Ramos (cell line): ENCODE data around the gene WDR64.
"Not testable (repeated sequence)": the region's sequence is repeated elsewhere in the genome, so short reads cannot be mapped to it uniquely, and the experiment has no call there.

Experiments used
- in situ Hi-C: fragments of 300-500 bp; cut with MboI; formaldehyde crosslinking; loops from one replicate; pipeline ENCODE4 v1.14.3; 2022; ENCODE audit warnings: low sequenced_read_pairs; ENCODE audit not compliant: unreplicated experiment

The WDR64 gene

GRCh38 chr1:241724741-241725356 is 72.8 kb downstream of the WDR64 start:
- in situ Hi-C loops = no loop called here

DNA sequence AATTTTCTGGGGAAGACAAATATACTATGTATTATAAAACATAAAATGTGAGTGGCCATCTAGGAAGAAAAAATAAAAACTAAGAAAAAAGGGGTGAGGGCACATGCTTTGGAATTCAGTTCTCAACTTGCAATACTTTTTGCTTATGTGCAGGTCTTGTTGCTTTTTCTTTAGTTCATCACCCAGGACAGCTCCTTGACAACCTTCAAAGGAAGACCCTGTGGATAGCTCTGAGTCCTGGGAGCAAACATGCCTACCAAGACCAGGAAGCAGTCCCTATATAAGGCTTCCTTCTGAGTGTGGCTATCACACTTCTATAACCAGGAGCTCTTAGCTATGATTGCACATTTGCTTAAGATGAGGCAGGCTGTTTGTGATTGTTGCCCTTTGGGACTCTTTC is 78.0 kb downstream of the WDR64 start:
- in situ Hi-C loops = no loop called here

GRCh38 chr1:241733899-241734298 is 81.8 kb downstream of the WDR64 start:
- in situ Hi-C loops = no loop called here

GRCh38 chr1:241734533-241734932 is 82.5 kb downstream of the WDR64 start:
- in situ Hi-C loops = no loop called here

DNA sequence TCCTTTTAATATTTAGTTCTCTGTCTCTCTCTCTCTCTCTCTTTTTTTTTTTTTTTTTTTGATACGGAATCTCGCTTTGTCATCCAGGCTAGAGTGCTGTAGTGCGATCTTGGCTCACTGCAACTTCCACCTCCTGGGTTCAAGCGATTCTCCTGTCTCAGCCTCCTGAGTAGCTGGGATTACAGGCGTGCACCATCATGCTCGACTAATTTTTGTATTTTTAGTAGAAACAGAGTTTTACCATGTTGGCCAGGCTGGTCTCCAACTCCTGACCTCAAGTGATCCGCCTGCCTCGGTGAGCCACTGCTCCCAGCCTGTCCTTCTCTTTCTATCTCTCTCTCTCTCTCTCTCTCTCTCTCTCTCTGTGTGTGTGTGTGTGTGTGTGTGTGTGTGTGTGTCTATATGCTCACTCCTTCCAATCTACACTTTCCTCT is 83.4 kb downstream of the WDR64 start:
- in situ Hi-C loops = not testable (repeated sequence)

GRCh38 chr1:241736387-241736786 is 84.3 kb downstream of the WDR64 start:
- in situ Hi-C loops = no loop called here

GRCh38 chr1:241738284-241739078 is 86.4 kb downstream of the WDR64 start:
- in situ Hi-C loops = no loop called here

GRCh38 chr1:241742084-241742483 is 90.0 kb downstream of the WDR64 start:
- in situ Hi-C loops = no loop called here

DNA sequence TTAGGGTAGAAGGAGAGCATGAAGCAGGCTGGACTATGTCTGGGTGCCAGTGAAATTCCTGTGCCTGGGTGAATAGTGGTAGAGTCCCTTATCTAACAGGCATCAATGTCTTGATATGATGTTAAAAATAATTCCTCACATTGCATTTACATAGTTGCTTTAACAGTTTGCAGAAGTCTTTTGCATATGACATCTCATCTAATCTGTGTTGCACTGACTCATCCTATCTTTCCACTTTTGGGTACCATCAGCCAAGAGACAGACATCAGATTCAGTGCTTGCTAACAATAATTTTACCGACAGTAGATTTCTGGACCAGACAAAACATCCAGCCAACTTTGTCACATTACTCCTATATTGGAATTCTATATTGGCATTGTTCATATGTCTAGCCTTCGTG is 92.5 kb downstream of the WDR64 start:
- in situ Hi-C loops = no loop called here

DNA sequence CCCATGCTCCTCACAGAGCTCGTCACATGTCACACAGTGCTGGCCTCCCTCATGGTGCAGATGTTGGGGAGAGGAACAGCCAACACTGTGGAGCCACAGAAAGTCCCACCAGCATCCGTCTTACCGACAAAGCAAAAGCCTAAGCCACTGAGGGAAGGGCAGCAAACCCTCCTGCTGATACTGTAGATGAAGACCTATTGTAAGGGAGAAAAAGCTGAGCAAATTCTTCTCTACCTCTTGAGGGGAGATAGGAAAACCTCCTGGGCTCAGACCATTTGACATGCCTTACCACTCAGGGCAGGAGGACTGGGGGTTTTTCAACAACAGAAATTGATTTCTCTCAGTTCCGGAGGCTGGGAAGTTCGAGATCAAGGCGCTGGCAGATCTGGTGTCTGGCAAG is 95.9 kb downstream of the WDR64 start:
- in situ Hi-C loops = no loop called here

DNA sequence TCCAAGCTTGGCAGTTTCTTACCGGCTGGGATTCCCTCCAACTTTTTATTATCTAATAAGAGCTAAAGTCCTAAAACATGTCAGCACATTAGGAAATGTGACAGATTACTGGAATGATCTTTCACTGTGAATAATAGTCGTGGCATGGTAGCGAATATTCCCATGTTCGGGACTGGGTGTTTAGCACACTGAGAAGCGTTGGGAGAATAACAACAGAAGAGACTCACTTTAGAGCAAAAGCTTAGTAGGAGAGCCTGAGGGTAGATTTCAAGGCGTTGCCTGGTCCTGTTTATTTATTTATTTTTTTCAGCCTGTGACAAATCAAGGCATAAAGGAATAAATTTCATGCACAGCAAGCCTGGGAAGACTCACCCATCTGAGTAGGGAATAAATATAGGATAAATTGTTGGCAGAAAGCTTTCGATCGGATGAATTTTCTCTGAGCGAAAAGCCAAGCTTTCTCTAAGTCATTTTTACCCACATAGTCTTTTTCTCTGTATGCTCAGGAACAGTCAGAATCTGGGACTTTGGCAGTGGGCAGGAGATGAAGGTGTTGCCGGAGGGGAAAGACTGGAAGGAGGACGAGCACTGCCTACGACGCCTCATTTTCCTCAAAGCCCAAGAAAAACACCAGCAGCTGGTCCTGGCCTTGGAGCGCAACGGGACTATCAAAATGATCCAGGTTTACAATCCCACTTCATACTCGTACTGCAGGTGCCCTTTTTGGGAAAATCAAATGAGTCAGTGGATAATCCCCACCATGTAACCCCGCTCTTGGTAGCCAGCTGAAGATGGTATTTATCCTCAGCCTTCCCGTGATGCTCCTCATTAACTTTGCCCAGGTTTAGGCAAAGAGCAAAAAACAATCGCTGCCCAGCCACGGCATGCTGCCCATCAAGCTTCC is 97.2 kb downstream of the WDR64 start:
- in situ Hi-C loops = no loop called here

DNA sequence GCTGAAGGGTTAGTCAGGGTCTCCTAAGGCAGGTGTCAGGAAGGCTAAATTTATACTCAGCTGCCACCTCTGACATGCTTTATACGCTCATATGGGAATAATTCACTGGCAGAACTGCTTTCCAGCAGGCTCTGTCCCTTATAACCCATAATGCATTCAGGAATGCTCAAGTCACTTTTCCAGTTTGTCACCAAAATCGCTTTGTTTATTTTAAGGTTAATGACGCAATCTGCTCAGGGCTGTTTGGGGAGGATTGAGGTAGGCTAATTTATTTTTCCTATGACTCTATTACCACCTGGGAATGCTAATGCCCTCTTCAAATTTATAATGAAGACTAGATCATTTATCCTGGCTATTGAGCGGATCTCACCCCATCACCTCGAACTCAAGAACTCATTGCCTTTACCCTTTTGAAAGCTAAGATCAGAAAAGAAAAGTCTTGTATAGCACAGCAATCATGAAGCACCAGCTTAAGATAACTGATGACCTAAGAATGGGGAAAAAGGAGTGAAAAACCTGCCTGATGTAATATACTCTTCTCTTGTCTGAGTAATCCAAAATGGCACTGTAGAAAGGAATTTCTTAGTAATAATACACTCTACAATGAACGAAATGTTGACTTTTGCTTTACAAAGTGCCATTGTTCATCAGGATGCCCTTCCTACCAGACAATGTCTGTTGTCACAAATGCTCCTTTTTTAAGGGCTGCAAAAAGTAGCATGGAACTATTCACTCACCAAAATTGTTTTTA is 98.0 kb downstream of the WDR64 start:
- in situ Hi-C loops = no loop called here

GRCh38 chr1:241751524-241751923 is 99.4 kb downstream of the WDR64 start:
- in situ Hi-C loops = no loop called here

DNA sequence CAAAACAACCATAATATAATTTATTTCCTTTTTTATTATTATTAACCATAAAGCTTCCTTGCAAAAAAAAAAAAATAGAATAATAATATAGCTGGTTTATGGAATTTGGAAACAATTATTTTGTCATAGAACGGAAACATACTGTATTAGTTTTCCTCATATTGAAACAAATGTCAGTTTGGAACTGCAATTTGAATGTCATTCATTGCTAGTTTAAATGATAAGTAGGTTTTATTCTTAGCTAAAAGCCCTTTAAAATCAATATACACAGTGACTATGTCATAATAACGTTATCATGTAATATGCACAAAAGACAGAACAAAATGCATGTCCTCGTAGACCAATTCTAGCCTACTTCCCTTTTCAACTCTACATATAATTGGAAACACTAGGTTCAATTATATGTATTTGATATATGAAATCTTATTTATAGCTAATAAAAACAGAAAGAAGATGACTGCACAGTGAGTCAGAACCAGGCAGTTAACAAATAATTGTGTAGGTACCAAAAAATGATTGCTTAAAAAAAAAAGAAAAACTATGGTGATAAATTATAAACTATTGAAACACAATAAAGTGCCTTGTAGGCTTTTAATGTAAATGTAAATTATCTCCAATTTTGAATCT is 110.7 kb downstream of the WDR64 start:
- in situ Hi-C loops = no loop called here

DNA sequence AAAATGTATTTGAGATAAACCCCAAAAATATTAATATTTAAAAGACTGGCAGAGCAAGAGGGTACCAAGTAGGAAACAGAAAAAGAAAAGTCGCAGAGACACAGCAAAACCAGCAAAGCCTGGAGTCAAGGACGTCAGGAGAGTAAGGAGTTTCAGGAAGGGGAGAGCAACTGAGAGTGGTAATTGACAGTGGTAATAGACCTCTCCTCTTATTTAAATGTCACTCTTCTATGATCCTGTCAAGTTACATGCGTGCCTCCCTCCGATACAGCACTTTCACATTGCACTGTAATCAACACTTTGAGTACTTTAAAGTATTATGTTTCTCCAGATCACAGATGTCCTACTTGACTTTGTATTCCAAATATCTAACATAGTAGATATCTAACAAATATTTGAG is 113.3 kb downstream of the WDR64 start:
- in situ Hi-C loops = no loop called here

DNA sequence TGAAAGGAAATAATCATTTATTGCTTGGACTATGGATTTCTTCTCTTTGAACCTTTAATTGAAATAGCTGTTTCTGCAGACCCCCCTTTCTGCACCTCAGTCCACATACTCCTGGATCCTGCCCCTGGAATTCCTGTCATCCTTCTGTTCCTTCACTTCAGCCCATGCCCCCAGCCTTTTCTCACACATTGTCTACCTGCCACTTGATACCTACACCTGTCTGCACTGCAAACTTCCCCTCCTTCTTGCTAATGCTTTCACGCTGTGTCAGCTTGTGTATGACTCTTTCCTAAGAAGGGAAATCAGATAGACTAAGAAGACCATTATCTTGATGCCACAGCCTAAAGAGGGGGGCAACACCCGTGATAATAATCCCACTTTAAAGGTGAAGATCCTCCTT is 115.7 kb downstream of the WDR64 start:
- in situ Hi-C loops = no loop called here

DNA sequence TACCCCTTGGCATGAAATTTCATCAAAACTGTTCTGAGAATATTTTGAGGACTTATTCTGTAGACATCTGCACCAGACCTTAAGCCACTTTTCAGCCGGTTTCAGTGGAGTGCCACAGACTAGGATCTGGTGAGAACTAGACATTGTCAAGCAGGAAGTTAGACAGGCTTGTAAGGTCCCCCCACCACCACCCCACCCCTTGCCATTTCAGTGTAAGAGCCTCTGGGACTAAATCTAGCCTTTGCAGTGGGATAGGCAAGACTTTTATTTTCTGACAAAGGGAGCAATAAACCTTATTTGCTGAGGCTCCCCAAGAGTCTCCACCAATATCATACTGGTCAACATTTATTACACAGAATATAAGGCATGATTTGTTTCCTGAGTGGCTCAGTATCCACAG is 118.0 kb downstream of the WDR64 start:
- in situ Hi-C loops = no loop called here

DNA sequence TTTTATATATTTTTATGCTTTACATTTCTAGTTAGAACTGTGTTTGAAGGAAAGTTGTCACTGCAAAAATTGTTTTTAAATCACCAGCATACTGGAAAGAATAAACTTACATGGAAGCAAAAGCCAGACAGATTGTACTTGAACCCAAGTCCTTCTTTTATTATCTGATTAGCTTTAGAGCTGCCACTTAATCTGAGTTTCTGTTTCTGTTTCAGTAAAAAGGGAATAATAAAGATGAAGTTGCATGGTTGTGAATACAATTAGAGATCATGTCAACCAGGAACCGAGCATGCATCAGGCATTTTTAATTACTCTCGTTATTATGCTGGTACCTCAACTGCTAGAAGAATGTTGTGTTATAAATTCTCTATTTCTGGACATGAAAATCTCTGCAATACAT is 119.0 kb downstream of the WDR64 start:
- in situ Hi-C loops = no loop called here

DNA sequence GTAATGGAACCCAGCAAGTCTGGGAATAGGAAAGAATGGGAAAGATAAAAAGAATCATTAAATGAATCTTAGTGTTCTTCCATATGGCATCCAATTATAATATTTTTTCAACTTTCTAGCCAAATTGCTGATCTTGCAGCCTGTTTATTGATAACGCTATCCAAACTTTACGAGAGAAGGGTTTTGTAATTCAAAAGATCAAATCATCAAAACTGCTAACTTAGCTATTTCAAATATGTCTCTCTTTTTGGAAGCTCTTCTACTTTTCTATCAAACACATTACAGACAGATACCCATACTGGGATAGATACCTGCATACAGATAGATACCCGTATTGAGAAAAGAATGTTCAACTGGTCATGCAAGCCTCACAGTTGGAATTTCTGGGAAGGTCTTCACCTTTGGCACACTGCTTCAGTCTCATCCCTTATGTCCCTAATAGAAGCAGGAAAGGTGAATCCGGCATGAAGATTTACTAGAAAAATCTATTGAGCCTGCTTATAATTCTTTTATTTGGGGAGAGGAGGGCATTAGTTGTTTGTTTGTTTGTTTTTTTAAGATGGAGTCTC is 120.9 kb downstream of the WDR64 start:
- in situ Hi-C loops = no loop called here

- in situ Hi-C loops = no loop called here
These were observed 121.9 kb downstream of the WDR64 start for GRCh38 chr1:241773991-241774390.
